Measurements from ENCODE around the gene OPA1.

- no peak for TF ChIP-seq CTCF (IDR thresholded peaks at IDR 0.05)
- no peak for TF ChIP-seq POLR2A (IDR thresholded peaks at IDR 0.05)
- TF ChIP-seq EP300 (IDR thresholded peaks at IDR 0.05): no peak
Observed at GRCh38 chr3:193655831-193656433, 62.9 kb downstream of the OPA1 start.

Measured in stomach (tissue), 4 donors.